ENCODE results near the gene CRB2.

The CRB2 gene

GRCh38 chr9:123378956-123379660, 23.1 kb downstream of the CRB2 start:
- Histone ChIP-seq H3K4me3 (replicated peaks; ENCODE audit: insufficient read depth, low read length) (no peak overlapping the region), H3K27ac (replicated peaks) (no peak overlapping the region), H3K27me3 (ENCODE audit: insufficient read depth, poor library complexity, severe bottlenecking) (peaks cover 15% of the 10 kb centered on the region)
- DNase-seq (ENCODE audit: low read depth in 1 of 2, low spot score in 1 of 2): no peak
- TF ChIP-seq CTCF (IDR thresholded peaks at IDR 0.05; ENCODE audit: insufficient read depth, low read length) (no peak), POLR2AphosphoS5 (IDR thresholded peaks at IDR 0.05; ENCODE audit: low read depth) (no peak), REST (IDR thresholded peaks at IDR 0.05; ENCODE audit: insufficient replicate concordance, low read depth) (no peak), GABPA (IDR thresholded peaks at IDR 0.05; ENCODE audit: low read depth) (no peak), SPI1 (IDR thresholded peaks at IDR 0.05; ENCODE audit: borderline replicate concordance, low read depth) (no peak)

GRCh38 chr9:123380852-123381705, 25.1 kb downstream of the CRB2 start:
- no peaks in the 10 kb centered on the region for H3K27me3 ChIP-seq (ENCODE audit: insufficient read depth, poor library complexity, severe bottlenecking)
- TF ChIP-seq CTCF (IDR thresholded peaks at IDR 0.05; ENCODE audit: insufficient read depth, low read length) (no peak), REST (IDR thresholded peaks at IDR 0.05; ENCODE audit: insufficient replicate concordance, low read depth) (no peak), GABPA (IDR thresholded peaks at IDR 0.05; ENCODE audit: low read depth) (no peak), POLR2AphosphoS5 (IDR thresholded peaks at IDR 0.05; ENCODE audit: low read depth) (no peak), SPI1 (IDR thresholded peaks at IDR 0.05; ENCODE audit: borderline replicate concordance, low read depth) (no peak)
- H3K4me3 ChIP-seq (replicated peaks; ENCODE audit: insufficient read depth, low read length): no peak overlapping the region
- DNase-seq (ENCODE audit: low read depth in 1 of 2, low spot score in 1 of 2): no peak
- no peak overlapping the region for H3K27ac ChIP-seq (replicated peaks)

- H3K27me3 ChIP-seq (ENCODE audit: insufficient read depth, poor library complexity, severe bottlenecking): no peaks in the 10 kb centered on the region
- H3K27ac ChIP-seq (replicated peaks): no peak overlapping the region
- DNase-seq (ENCODE audit: low read depth in 1 of 2, low spot score in 1 of 2): no peak
- TF ChIP-seq GABPA (IDR thresholded peaks at IDR 0.05; ENCODE audit: low read depth): no peak
- no peak for TF ChIP-seq CTCF (IDR thresholded peaks at IDR 0.05; ENCODE audit: insufficient read depth, low read length)
- no peak for TF ChIP-seq SPI1 (IDR thresholded peaks at IDR 0.05; ENCODE audit: borderline replicate concordance, low read depth)
- TF ChIP-seq REST (IDR thresholded peaks at IDR 0.05; ENCODE audit: insufficient replicate concordance, low read depth): no peak
- no peak for TF ChIP-seq POLR2AphosphoS5 (IDR thresholded peaks at IDR 0.05; ENCODE audit: low read depth)
- no peak overlapping the region for H3K4me3 ChIP-seq (replicated peaks; ENCODE audit: insufficient read depth, low read length)
Measured at GRCh38 chr9:123382653-123383511, 26.9 kb downstream of the CRB2 start.
